ENCODE results near the gene GRID2IP.

DNA sequence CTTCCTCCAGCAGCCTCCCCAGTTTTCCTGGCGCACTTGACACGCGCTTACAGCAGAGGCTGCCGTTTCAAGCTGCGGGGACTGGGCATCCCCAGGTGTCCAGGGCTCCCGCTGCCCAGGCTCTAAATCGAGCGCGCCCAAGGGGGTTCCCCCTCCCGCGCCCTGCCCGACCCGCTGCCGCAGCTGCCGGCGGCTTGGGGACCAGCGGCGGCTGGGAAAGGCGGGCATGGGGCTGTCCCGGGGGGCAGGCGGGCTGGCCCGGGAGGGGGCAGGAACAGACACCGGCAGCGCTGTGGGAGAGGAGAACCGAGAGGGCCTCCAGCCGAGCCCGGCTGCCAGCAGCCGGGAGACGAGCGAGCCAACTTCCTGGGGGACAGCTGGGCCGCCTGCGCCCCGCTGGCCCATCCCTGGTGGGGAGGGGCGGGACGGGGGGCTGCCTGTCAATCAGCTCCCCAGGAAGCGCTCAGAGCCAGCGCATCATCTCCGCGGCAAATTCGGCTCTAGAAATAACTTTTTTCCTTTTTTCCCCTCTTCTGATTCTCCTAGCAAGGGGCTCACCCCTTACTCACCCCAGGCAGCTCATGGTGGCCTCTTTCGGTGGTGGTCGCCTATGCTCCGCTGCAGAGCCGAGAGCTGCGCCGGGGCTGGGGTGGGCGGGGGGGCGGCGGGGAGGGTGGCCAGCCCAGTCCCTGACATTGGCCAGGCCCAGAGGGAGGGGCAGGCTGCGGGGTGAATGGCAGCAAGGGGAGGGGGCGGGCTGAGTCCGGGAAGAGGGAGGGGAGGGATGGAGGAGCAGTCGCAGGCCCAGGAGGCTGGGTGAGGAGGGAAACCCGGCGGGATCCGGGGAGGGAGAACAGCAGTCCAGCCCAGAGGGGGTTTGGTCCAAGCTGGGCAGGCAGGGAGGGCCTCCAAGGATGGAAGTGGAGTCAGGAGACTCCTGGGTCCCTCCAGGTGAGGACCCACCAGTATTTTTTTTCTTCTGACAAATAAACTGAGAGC lies 14.7 kb downstream of the GRID2IP start:
- no peak for TF ChIP-seq GATA2 (IDR thresholded peaks at IDR 0.05; ENCODE audit: low read depth, low read length)
- TF ChIP-seq GATA3 (IDR thresholded peaks at IDR 0.05; ENCODE audit: low read depth, low read length): no peak

All from SH-SY5Y (cell line).